ENCODE data around the gene MCC. TPM values are rescaled to one million over a fixed set of nuclear protein-coding genes. Genes with fewer than 3 reads are reported as not detected.

MCC gene
- total and polyA plus RNA-seq, 2 experiments from 2014 or later = 8.3 to 31.5 TPM

DNA sequence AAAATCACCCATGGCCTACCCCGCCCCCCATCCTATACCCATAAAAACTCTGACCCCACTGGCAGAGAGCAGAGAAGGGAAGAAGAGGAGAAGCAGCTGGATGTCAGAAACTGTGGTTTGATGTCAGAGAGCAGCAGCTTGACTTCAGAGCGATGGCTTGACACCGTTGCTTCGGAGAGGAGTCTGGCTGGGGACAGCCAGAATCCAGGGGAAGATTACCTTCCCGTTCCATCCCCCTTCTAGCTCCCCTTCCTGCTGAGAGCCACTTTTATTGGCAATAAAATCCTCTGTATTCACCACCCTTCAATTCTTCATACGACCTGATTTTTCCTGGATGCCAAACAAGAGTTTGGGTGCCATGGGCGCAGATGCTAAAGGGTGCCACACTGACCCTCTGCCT, 373.7 kb downstream of the MCC start:
- Histone ChIP-seq H3K9me2 (replicated peaks; ENCODE audit: insufficient read depth) (no peaks in the 10 kb centered on the region), H4K20me1 (ENCODE audit: insufficient read depth, poor library complexity, severe bottlenecking) (no peaks in the 10 kb centered on the region), H3K27ac (no peak overlapping the region), H3K79me2 (no peaks in the 10 kb centered on the region), H3K4me3 (no peak overlapping the region), H3K36me3 (replicated peaks; ENCODE audit: insufficient read depth, low read depth) (no peaks in the 10 kb centered on the region), H3K4me1 (ENCODE audit: insufficient read depth) (peaks cover 14% of the 10 kb centered on the region), H3K27me3 (no peaks in the 10 kb centered on the region), H2AFZ (no peak overlapping the region), H3K4me2 (no peak overlapping the region), H3K9me3 (ENCODE audit: low read depth) (no peaks in the 10 kb centered on the region)
- WGBS (ENCODE audit: low lambda C conversion rate, missing lambda C conversion rate) = 92% methylated on average over 7 of the region's 7 CpGs
- TF ChIP-seq EZH2phosphoT487 (IDR thresholded peaks at IDR 0.05; ENCODE audit: low read depth, severe bottlenecking, unreplicated experiment) (no peak), EZH2 (IDR thresholded peaks at IDR 0.05; ENCODE audit: borderline replicate concordance) (no peak)
- TF ChIP-seq, protein P1, sequence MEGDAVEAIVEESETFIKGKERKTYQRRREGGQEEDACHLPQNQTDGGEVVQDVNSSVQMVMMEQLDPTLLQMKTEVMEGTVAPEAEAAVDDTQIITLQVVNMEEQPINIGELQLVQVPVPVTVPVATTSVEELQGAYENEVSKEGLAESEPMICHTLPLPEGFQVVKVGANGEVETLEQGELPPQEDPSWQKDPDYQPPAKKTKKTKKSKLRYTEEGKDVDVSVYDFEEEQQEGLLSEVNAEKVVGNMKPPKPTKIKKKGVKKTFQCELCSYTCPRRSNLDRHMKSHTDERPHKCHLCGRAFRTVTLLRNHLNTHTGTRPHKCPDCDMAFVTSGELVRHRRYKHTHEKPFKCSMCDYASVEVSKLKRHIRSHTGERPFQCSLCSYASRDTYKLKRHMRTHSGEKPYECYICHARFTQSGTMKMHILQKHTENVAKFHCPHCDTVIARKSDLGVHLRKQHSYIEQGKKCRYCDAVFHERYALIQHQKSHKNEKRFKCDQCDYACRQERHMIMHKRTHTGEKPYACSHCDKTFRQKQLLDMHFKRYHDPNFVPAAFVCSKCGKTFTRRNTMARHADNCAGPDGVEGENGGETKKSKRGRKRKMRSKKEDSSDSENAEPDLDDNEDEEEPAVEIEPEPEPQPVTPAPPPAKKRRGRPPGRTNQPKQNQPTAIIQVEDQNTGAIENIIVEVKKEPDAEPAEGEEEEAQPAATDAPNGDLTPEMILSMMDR (IDR thresholded peaks at IDR 0.05; ENCODE audit: poor library complexity) = no peak
- DNase-seq (ENCODE audit: low spot score) = no peak

DNA sequence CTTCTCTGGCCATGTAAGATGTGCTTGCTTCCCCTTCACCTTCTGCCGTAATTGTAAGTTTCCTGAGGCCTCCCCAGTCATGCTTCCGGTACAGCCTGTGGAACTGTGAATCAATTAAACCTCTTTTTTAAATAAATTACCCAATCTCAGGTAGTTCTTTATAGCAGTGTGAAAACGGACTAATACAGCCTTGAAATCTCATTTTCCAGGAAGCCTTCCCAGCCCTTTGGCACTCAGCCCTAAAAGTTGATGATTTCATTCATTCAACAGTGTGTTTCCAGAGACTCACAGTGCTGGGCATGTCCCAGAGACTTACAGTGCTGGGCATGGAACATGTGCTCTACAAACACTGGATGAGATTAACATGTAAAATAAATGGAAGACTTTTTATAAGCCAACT, 375.8 kb downstream of the MCC start:
- Histone ChIP-seq H2AFZ (no peak overlapping the region), H3K9me2 (replicated peaks; ENCODE audit: insufficient read depth) (no peaks in the 10 kb centered on the region), H3K27ac (no peak overlapping the region), H4K20me1 (ENCODE audit: insufficient read depth, poor library complexity, severe bottlenecking) (no peaks in the 10 kb centered on the region), H3K27me3 (no peaks in the 10 kb centered on the region), H3K4me1 (ENCODE audit: insufficient read depth) (peaks cover 4% of the 10 kb centered on the region), H3K4me2 (no peak overlapping the region), H3K9me3 (ENCODE audit: low read depth) (no peaks in the 10 kb centered on the region), H3K4me3 (no peak overlapping the region), H3K79me2 (peaks cover 2% of the 10 kb centered on the region), H3K36me3 (replicated peaks; ENCODE audit: insufficient read depth, low read depth) (no peaks in the 10 kb centered on the region)
- 90% methylated on average over 3 of the region's 3 CpGs for WGBS (ENCODE audit: low lambda C conversion rate, missing lambda C conversion rate)
- TF ChIP-seq EZH2phosphoT487 (IDR thresholded peaks at IDR 0.05; ENCODE audit: low read depth, severe bottlenecking, unreplicated experiment) (no peak), EZH2 (IDR thresholded peaks at IDR 0.05; ENCODE audit: borderline replicate concordance) (no peak)
- TF ChIP-seq, protein P1 (IDR thresholded peaks at IDR 0.05; ENCODE audit: poor library complexity) = no peak
- no peak for DNase-seq (ENCODE audit: low spot score)

DNA sequence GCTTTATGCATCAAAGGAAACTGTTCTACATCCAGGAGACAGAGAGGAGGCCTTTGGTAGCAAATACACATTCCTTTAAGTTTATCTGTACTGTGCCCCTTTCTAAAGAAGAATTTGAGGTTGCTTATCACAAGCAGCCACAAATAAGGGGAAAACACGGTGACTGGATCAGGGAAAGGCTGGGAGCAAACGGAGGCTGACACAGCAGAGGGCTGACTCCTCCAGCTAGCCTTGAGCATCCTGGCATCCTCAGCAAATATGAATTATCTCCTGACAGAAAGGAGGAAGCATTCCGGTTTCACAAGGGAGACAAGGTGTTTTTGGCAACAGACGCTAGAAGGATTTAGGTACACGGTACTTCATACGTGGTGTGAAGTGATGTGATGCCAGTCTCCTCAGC, 378.1 kb downstream of the MCC start:
- no peaks in the 10 kb centered on the region for H3K4me1 ChIP-seq (ENCODE audit: insufficient read depth)
- WGBS (ENCODE audit: low lambda C conversion rate, missing lambda C conversion rate) = 66% methylated on average over 6 of the region's 6 CpGs
- no peak for DNase-seq (ENCODE audit: low spot score)
- no peaks in the 10 kb centered on the region for H3K9me3 ChIP-seq (ENCODE audit: low read depth)
- H4K20me1 ChIP-seq (ENCODE audit: insufficient read depth, poor library complexity, severe bottlenecking) = no peaks in the 10 kb centered on the region
- H3K79me2 ChIP-seq = peaks cover 2% of the 10 kb centered on the region
- TF ChIP-seq, protein P1 (IDR thresholded peaks at IDR 0.05; ENCODE audit: poor library complexity) = no peak
- no peak for TF ChIP-seq EZH2phosphoT487 (IDR thresholded peaks at IDR 0.05; ENCODE audit: low read depth, severe bottlenecking, unreplicated experiment)
- H2AFZ ChIP-seq = no peak overlapping the region
- no peaks in the 10 kb centered on the region for H3K9me2 ChIP-seq (replicated peaks; ENCODE audit: insufficient read depth)
- no peaks in the 10 kb centered on the region for H3K27me3 ChIP-seq
- H3K4me3 ChIP-seq = no peak overlapping the region
- no peak overlapping the region for H3K27ac ChIP-seq
- no peaks in the 10 kb centered on the region for H3K36me3 ChIP-seq (replicated peaks; ENCODE audit: insufficient read depth, low read depth)
- no peak overlapping the region for H3K4me2 ChIP-seq

DNA sequence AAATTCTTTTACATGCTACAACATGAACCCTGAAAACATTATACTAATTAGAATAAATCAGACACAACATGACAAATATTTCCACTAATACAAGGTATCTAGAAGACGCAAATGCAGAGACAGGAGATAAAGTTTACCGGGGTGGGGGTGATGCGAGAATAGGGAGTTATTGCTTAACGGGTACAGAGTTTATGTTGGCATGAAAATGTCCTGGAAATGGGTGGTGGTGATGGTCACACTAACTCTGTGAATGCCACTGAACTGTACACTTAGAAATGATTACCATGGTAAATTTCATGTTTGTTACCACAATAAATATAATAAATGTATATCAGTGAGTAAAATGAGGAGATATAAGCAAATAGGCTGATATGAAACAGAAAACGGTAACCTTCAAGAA, 378.9 kb downstream of the MCC start:
- H3K4me2 ChIP-seq = no peak overlapping the region
- TF ChIP-seq EZH2phosphoT487 (IDR thresholded peaks at IDR 0.05; ENCODE audit: low read depth, severe bottlenecking, unreplicated experiment) (no peak), EZH2 (IDR thresholded peaks at IDR 0.05; ENCODE audit: borderline replicate concordance) (no peak)
- TF ChIP-seq, protein P1 (IDR thresholded peaks at IDR 0.05; ENCODE audit: poor library complexity) = no peak
- no peaks in the 10 kb centered on the region for H3K9me2 ChIP-seq (replicated peaks; ENCODE audit: insufficient read depth)
- H3K79me2 ChIP-seq = peaks cover 2% of the 10 kb centered on the region
- H4K20me1 ChIP-seq (ENCODE audit: insufficient read depth, poor library complexity, severe bottlenecking) = no peaks in the 10 kb centered on the region
- H3K27me3 ChIP-seq = no peaks in the 10 kb centered on the region
- 95% methylated on average over 5 of the region's 5 CpGs for WGBS (ENCODE audit: low lambda C conversion rate, missing lambda C conversion rate)
- H3K4me1 ChIP-seq (ENCODE audit: insufficient read depth) = no peaks in the 10 kb centered on the region
- H3K9me3 ChIP-seq (ENCODE audit: low read depth) = no peaks in the 10 kb centered on the region
- no peak overlapping the region for H3K27ac ChIP-seq
- no peak overlapping the region for H3K4me3 ChIP-seq
- H2AFZ ChIP-seq = no peak overlapping the region
- no peak for DNase-seq (ENCODE audit: low spot score)
- H3K36me3 ChIP-seq (replicated peaks; ENCODE audit: insufficient read depth, low read depth) = no peaks in the 10 kb centered on the region

Measured in hepatocyte (in vitro differentiated cells).